OCI-LY3 (cell line): ENCODE results near the gene ADGRV1.

Experiments used
- EZH2phosphoT487 ChIP-seq: fragments of 200-600 bp; shearing (Covaris generic); IDR thresholded peaks from 2 replicates; pipeline ENCODE4 v1.6.1; 2018; ENCODE audit warnings: antibody characterized with exemption, mixed run types, low read depth
- TF ChIP-seq, protein P1 (sequence below): fragments of 200-600, 300-600 bp; sonication (generic); IDR thresholded peaks from 2 replicates; pipeline ENCODE4 v1.5.1; 2014; ENCODE audit warnings: antibody characterized with exemption, low read length, low read depth

DNA sequence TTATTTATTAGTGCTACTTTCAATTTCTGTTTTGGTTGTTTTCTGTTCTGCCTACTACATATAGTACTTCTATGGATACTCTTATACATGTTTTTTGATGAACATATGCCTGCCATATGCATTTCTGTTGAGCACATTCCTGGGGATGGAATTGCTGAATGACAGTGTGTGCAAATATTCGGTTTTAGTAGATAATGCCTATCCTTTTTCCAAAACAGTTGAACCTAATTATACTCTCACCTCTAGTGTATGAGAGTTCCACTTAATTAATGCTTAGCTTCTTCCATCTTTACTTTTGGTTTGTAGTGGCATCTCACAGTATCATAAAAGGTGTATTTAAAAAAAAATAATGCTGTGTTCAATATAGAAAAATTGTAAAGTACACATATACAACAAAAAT, 96.8 kb downstream of the ADGRV1 start:
- TF ChIP-seq, protein P1, sequence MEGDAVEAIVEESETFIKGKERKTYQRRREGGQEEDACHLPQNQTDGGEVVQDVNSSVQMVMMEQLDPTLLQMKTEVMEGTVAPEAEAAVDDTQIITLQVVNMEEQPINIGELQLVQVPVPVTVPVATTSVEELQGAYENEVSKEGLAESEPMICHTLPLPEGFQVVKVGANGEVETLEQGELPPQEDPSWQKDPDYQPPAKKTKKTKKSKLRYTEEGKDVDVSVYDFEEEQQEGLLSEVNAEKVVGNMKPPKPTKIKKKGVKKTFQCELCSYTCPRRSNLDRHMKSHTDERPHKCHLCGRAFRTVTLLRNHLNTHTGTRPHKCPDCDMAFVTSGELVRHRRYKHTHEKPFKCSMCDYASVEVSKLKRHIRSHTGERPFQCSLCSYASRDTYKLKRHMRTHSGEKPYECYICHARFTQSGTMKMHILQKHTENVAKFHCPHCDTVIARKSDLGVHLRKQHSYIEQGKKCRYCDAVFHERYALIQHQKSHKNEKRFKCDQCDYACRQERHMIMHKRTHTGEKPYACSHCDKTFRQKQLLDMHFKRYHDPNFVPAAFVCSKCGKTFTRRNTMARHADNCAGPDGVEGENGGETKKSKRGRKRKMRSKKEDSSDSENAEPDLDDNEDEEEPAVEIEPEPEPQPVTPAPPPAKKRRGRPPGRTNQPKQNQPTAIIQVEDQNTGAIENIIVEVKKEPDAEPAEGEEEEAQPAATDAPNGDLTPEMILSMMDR = no peak
- TF ChIP-seq EZH2phosphoT487 = no peak
